ENCODE results near the gene GALNT5.

DNA sequence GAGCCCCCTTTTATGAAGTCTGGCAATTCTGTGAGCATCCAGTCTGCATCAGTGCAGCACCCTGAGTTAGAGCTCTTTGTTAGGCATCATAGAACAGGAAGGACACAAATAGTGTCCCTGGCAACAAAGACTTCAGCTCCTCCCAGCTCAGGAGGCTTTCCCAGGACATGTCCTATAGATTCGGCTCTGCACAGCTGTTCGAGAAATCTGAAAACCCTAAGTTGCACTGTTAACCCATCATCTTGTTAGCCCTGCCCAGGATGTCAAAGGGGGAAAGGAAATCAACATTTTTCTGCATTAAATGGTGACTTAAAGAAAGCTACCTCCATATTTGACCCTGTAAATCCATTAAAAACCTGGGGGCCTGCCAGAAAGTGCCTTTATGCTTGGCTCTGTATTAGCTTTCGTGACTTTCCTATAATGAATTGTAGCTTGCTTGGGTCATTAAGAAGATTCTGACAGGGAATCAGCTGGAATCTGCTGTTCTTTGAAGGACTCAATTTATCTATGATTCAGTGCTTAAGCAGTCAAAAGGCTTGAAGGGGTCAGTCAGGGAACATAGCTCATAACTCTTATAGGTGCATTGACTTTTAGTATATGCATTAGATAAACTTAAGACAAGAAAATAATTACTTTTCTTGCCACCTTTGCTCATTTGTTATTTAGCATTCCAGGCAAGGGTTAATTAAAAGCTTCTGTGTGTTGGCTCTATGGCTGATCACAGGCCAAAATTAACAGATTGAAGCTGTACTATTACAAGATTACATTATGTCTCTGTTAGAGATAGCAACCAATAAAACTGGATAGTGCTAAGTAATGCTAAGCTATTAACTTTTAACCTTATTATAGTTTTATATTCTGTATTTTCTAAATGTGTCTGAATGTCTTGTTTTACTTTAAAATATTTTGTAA is 47.6 kb downstream of the GALNT5 start:
- TF ChIP-seq, protein P1, sequence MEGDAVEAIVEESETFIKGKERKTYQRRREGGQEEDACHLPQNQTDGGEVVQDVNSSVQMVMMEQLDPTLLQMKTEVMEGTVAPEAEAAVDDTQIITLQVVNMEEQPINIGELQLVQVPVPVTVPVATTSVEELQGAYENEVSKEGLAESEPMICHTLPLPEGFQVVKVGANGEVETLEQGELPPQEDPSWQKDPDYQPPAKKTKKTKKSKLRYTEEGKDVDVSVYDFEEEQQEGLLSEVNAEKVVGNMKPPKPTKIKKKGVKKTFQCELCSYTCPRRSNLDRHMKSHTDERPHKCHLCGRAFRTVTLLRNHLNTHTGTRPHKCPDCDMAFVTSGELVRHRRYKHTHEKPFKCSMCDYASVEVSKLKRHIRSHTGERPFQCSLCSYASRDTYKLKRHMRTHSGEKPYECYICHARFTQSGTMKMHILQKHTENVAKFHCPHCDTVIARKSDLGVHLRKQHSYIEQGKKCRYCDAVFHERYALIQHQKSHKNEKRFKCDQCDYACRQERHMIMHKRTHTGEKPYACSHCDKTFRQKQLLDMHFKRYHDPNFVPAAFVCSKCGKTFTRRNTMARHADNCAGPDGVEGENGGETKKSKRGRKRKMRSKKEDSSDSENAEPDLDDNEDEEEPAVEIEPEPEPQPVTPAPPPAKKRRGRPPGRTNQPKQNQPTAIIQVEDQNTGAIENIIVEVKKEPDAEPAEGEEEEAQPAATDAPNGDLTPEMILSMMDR (conservative IDR thresholded peaks at IDR 0.05; ENCODE audit: low read depth, low read length), result no peak
- no peak for TF ChIP-seq EZH2 (IDR thresholded peaks at IDR 0.05; ENCODE audit: borderline replicate concordance, low read depth, low read length, poor library complexity, severe bottlenecking)

All from A673 (cell line).